Measurements from ENCODE around the gene PRIMA1. TPM values are rescaled to one million over a fixed set of nuclear protein-coding genes. Genes with fewer than 3 reads are reported as not detected.

Gene PRIMA1
- total and polyA plus RNA-seq, 2 donors (not counting 1 experiment from before 2014, with no cell fraction given): not detected

DNA sequence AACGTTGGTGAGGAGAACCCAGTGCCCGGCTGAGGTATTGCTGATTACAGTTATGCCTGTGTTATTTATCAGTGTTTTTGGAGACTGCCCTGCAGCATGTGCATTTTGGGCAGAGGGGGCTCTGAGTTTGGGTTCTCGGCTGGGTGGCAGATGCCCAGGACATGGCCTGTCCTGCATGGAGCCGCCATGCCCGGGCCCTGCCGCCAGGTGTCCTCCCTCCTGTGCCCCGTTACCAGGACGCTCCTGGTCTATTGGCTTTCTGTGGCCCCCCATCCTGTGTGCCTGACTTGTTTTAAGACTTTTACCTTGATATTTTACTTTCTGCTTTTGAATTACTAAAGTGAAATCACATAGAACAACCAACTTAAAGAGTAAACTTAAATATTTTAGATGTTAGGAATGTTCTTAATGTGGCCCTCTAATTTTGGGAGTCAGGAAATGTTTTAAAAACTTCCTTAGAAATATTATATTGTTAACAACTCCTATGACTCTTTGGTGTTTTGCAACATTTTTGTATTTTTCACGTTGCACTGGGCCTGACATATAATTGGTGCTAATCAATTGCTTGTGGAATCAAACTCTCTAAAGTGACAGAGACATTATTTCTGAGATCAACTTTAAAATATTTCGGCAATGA, 51.8 kb downstream of the PRIMA1 start:
- H3K27ac Mint-ChIP-seq: no peak overlapping the region
- H3K4me3 ChIP-seq (ENCODE audit: control extremely low read depth in 1 of 5, extremely low read depth in 1 of 5, insufficient read depth in 1 of 5, low read depth in 2 of 5, low read length in 4 of 5): no peak overlapping the region
- WGBS (ENCODE audit: insufficient coverage): 86% methylated on average over 3 of the region's 10 CpGs
- H4K20me1 ChIP-seq (ENCODE audit: control insufficient read depth, insufficient read depth, low read length, poor library complexity, severe bottlenecking): no peaks in the 10 kb centered on the region
- no peak overlapping the region for H2AFZ ChIP-seq (ENCODE audit: insufficient read depth, low read depth, low read length, poor library complexity, severe bottlenecking)
- no peaks in the 10 kb centered on the region for H3K79me2 ChIP-seq (ENCODE audit: control insufficient read depth, insufficient read depth, low read length)
- H3K4me1 ChIP-seq (ENCODE audit: control insufficient read depth in 2 of 2, insufficient read depth in 2 of 2, low read length in 2 of 2): no peaks in the 10 kb centered on the region
- no peaks in the 10 kb centered on the region for H3K9me3 Mint-ChIP-seq (ENCODE audit: insufficient read depth)
- H3K4me3 Mint-ChIP-seq: no peak overlapping the region
- no peaks in the 10 kb centered on the region for H3K36me3 ChIP-seq (replicated peaks in 1 of 2; ENCODE audit: control extremely low read depth in 1 of 2, control insufficient read depth in 1 of 2, extremely low read depth in 1 of 2, insufficient read depth in 2 of 2, low read length in 1 of 2)
- no peak overlapping the region for H3K27ac ChIP-seq (ENCODE audit: low read length in 2 of 2)
- H3K9me3 ChIP-seq (ENCODE audit: control extremely low read depth in 1 of 3, control insufficient read depth in 2 of 3, insufficient read depth in 1 of 3, low read length in 2 of 3): peaks cover 0 to 4% (median 0%) of the 10 kb centered on the region in 3 donors
- H3K27me3 ChIP-seq (replicated peaks in 1 of 4; ENCODE audit: control extremely low read depth in 1 of 4, control insufficient read depth in 3 of 4, insufficient read depth in 4 of 4, low read length in 3 of 4): no peaks in the 10 kb centered on the region
- ATAC-seq (ENCODE audit: low read depth) (no peak), DNase-seq (no peak)
- H3K9ac ChIP-seq (ENCODE audit: low read length): no peak overlapping the region
- POLR2A ChIA-PET: no interaction called here
- TF ChIP-seq, protein P1, sequence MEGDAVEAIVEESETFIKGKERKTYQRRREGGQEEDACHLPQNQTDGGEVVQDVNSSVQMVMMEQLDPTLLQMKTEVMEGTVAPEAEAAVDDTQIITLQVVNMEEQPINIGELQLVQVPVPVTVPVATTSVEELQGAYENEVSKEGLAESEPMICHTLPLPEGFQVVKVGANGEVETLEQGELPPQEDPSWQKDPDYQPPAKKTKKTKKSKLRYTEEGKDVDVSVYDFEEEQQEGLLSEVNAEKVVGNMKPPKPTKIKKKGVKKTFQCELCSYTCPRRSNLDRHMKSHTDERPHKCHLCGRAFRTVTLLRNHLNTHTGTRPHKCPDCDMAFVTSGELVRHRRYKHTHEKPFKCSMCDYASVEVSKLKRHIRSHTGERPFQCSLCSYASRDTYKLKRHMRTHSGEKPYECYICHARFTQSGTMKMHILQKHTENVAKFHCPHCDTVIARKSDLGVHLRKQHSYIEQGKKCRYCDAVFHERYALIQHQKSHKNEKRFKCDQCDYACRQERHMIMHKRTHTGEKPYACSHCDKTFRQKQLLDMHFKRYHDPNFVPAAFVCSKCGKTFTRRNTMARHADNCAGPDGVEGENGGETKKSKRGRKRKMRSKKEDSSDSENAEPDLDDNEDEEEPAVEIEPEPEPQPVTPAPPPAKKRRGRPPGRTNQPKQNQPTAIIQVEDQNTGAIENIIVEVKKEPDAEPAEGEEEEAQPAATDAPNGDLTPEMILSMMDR (IDR thresholded peaks at IDR 0.05): no peak
- TF ChIP-seq EZH2 (IDR thresholded peaks at IDR 0.05; ENCODE audit: borderline replicate concordance, insufficient read depth, low read depth, low read length, poor library complexity, severe bottlenecking): no peak
- no peak overlapping the region for H3K4me2 ChIP-seq (replicated peaks; ENCODE audit: low read depth, low read length, poor library complexity, severe bottlenecking)
- intact Hi-C loops (cut with micrococcal nuclease): no loop called here
- H3K27me3 Mint-ChIP-seq: peaks cover 16% of the 10 kb centered on the region
- no peaks in the 10 kb centered on the region for H3K4me1 Mint-ChIP-seq
- CTCF ChIA-PET: no interaction called here

DNA sequence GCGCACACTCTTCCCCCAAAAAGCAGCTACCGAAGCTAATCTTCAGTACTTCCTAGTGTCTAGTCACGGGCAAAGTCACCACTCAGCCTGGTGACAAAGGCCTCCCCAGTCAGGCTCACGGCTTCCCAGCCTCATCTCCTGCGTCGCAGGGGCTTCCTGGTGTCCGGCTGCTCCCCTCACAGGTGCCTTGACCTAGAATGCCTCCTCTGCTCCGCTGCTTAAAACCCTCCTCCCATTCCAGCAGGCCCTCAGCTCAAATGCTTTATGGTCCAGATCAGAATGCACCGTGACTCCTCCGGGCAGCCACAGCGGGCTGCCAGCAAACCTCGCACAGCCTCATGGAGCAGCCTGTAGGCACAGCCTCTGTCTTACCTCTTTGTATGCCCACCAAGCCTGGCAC, 53.1 kb downstream of the PRIMA1 start:
- no peak for ATAC-seq (ENCODE audit: low read depth)
- no peaks in the 10 kb centered on the region for H3K4me1 Mint-ChIP-seq
- TF ChIP-seq, protein P1 (IDR thresholded peaks at IDR 0.05): no peak
- no peak for TF ChIP-seq EZH2 (IDR thresholded peaks at IDR 0.05; ENCODE audit: borderline replicate concordance, insufficient read depth, low read depth, low read length, poor library complexity, severe bottlenecking)
- Histone ChIP-seq H3K4me2 (replicated peaks; ENCODE audit: low read depth, low read length, poor library complexity, severe bottlenecking) (no peak overlapping the region), H3K4me1 (ENCODE audit: control insufficient read depth in 2 of 2, insufficient read depth in 2 of 2, low read length in 2 of 2) (no peaks in the 10 kb centered on the region), H3K4me3 (ENCODE audit: control extremely low read depth in 1 of 5, extremely low read depth in 1 of 5, insufficient read depth in 1 of 5, low read depth in 2 of 5, low read length in 4 of 5) (no peak overlapping the region), H3K9me3 (ENCODE audit: control extremely low read depth in 1 of 3, control insufficient read depth in 2 of 3, insufficient read depth in 1 of 3, low read length in 2 of 3) (peaks cover 0 to 4% (median 0%) of the 10 kb centered on the region in 3 donors), H3K9ac (ENCODE audit: low read length) (no peak overlapping the region), H3K79me2 (ENCODE audit: control insufficient read depth, insufficient read depth, low read length) (no peaks in the 10 kb centered on the region), H3K27me3 (replicated peaks in 1 of 4; ENCODE audit: control extremely low read depth in 1 of 4, control insufficient read depth in 3 of 4, insufficient read depth in 4 of 4, low read length in 3 of 4) (no peaks in the 10 kb centered on the region), H4K20me1 (ENCODE audit: control insufficient read depth, insufficient read depth, low read length, poor library complexity, severe bottlenecking) (no peaks in the 10 kb centered on the region), H3K36me3 (replicated peaks in 1 of 2; ENCODE audit: control extremely low read depth in 1 of 2, control insufficient read depth in 1 of 2, extremely low read depth in 1 of 2, insufficient read depth in 2 of 2, low read length in 1 of 2) (no peaks in the 10 kb centered on the region), H2AFZ (ENCODE audit: insufficient read depth, low read depth, low read length, poor library complexity, severe bottlenecking) (no peak overlapping the region), H3K27ac (ENCODE audit: low read length in 2 of 2) (no peak overlapping the region)
- 89% methylated on average over 12 of the region's 12 CpGs for WGBS (ENCODE audit: insufficient coverage)
- DNase-seq: no peak
- peaks cover 16% of the 10 kb centered on the region for H3K27me3 Mint-ChIP-seq
- CTCF ChIA-PET: no interaction called here
- H3K4me3 Mint-ChIP-seq: no peak overlapping the region
- no peak overlapping the region for H3K27ac Mint-ChIP-seq
- no peaks in the 10 kb centered on the region for H3K9me3 Mint-ChIP-seq (ENCODE audit: insufficient read depth)
- intact Hi-C loops (cut with micrococcal nuclease): no loop called here
- POLR2A ChIA-PET: no interaction called here
